ENCODE measurements around the gene COL24A1. TPM values are rescaled to one million over a fixed set of nuclear protein-coding genes. Genes with fewer than 3 reads are reported as not detected.
A peak's percentile ranks its signal among the peaks of the same experiment; 100 is the strongest.

Gene COL24A1
- total RNA-seq, 1 experiment from 2014 or later, result not detected

GRCh38 chr1:85857991-85858390 is 298.6 kb downstream of the COL24A1 start:
- no peak for DNase-seq (ENCODE audit: low read depth, low spot score)
- Histone ChIP-seq H3K79me2 (ENCODE audit: insufficient read depth, low read length) (no peaks in the 10 kb centered on the region), H3K9ac (ENCODE audit: low read length) (no peak overlapping the region), H3K4me2 (ENCODE audit: low read length) (no peak overlapping the region), H4K20me1 (ENCODE audit: insufficient read depth) (no peaks in the 10 kb centered on the region), H3K27ac (ENCODE audit: low read depth, low read length) (no peak overlapping the region), H3K36me3 (ENCODE audit: control insufficient read depth in 1 of 2, insufficient read depth in 2 of 2, low read length in 2 of 2) (no peaks in the 10 kb centered on the region), H3K9me2 (ENCODE audit: insufficient read depth) (no peaks in the 10 kb centered on the region), H2AFZ (ENCODE audit: low read depth, low read length, poor library complexity, severe bottlenecking) (no peak overlapping the region), H3K4me3 (replicated peaks in 1 of 2; ENCODE audit: low read depth in 1 of 2, low read length in 2 of 2) (no peak overlapping the region), H3K27me3 (ENCODE audit: insufficient read depth, low read length) (no peaks in the 10 kb centered on the region), H3K9me3 (ENCODE audit: control insufficient read depth in 1 of 2, insufficient read depth in 1 of 2, low read depth in 1 of 2, low read length in 2 of 2) (no peaks in the 10 kb centered on the region), H3K4me1 (ENCODE audit: control insufficient read depth in 1 of 2, insufficient read depth in 2 of 2, low read length in 2 of 2) (no peaks in the 10 kb centered on the region)
- TF ChIP-seq SP1 (IDR thresholded peaks at IDR 0.05; ENCODE audit: low read depth) (no peak), CBX3 (IDR thresholded peaks at IDR 0.05; ENCODE audit: low read depth) (no peak), JUND (IDR thresholded peaks at IDR 0.05) (no peak), POLR2AphosphoS5 (IDR thresholded peaks at IDR 0.05; ENCODE audit: low read depth, low read length) (no peak), RAD21 (IDR thresholded peaks at IDR 0.05; ENCODE audit: low read depth) (no peak), ZBTB33 (IDR thresholded peaks at IDR 0.05; ENCODE audit: extremely low read depth, insufficient replicate concordance, low read length) (no peak), TCF7L2 (IDR thresholded peaks at IDR 0.05; ENCODE audit: borderline replicate concordance, extremely low read depth, insufficient read depth, insufficient read length) (no peak), POLR2A (IDR thresholded peaks at IDR 0.05; ENCODE audit: borderline replicate concordance, extremely low read depth, insufficient read depth, insufficient read length) (no peak)
- ChIA-PET POLR2A (no interaction called here), CTCF (no interaction called here), RAD21 (ENCODE audit: low non-redundant PET in 1 of 2, low total read pairs in 2 of 2, uncharacterized antibody in 2 of 2, unreplicated experiment in 2 of 2) (no interaction called here)
- no peak for ATAC-seq
- intact Hi-C loops (cut with micrococcal nuclease), result no loop called here
- BruUV-seq (replicated peaks), result no TSS peak

GRCh38 chr1:85850238-85850637 is 306.3 kb downstream of the COL24A1 start:
- ChIA-PET POLR2A (interaction anchor here (0.7 to 1.1 kb wide), 2 partner anchors 11 to 142 kb away, joined by 3 read pairs; partner anchors contain the start of gene ZNHIT6), RAD21 (ENCODE audit: low non-redundant PET in 1 of 2, low total read pairs in 2 of 2, uncharacterized antibody in 2 of 2, unreplicated experiment in 2 of 2) (no interaction called here), CTCF (interaction anchor here (1.0 to 1.5 kb wide), 2 partner anchors 11 to 142 kb away, joined by 3 to 5 read pairs; partner anchors contain the start of gene ZNHIT6)
- H3K9ac ChIP-seq (ENCODE audit: low read length), result peak overlapping the region; percentile 7; the same call in 1 of the 2 replicates
- H3K9me3 ChIP-seq (ENCODE audit: control insufficient read depth in 1 of 2, insufficient read depth in 1 of 2, low read depth in 1 of 2, low read length in 2 of 2), result no peaks in the 10 kb centered on the region
- peak overlapping the region; percentile 94 for H2AFZ ChIP-seq (ENCODE audit: low read depth, low read length, poor library complexity, severe bottlenecking)
- H4K20me1 ChIP-seq (ENCODE audit: insufficient read depth), result no peaks in the 10 kb centered on the region
- H3K27me3 ChIP-seq (ENCODE audit: insufficient read depth, low read length), result no peaks in the 10 kb centered on the region
- H3K9me2 ChIP-seq (ENCODE audit: insufficient read depth), result no peaks in the 10 kb centered on the region
- H3K27ac ChIP-seq (ENCODE audit: low read depth, low read length), result peak overlapping the region; percentile 51; the same call in 1 of the 2 replicates
- no TSS peak for BruUV-seq (replicated peaks)
- DNase-seq (ENCODE audit: low read depth, low spot score) (peak; percentile 84), ATAC-seq (peak; percentile 96)
- intact Hi-C loops (cut with micrococcal nuclease), result no loop called here
- no peaks in the 10 kb centered on the region for H3K36me3 ChIP-seq (ENCODE audit: control insufficient read depth in 1 of 2, insufficient read depth in 2 of 2, low read length in 2 of 2)
- peak overlapping the region in 1 of 2 experiments; percentile 34; a peak in 2 of 4 replicates for H3K4me3 ChIP-seq (replicated peaks in 1 of 2; ENCODE audit: low read depth in 1 of 2, low read length in 2 of 2)
- no peaks in the 10 kb centered on the region for H3K79me2 ChIP-seq (ENCODE audit: insufficient read depth, low read length)
- peaks cover 22 to 23% of the 10 kb centered on the region in 2 experiments for H3K4me1 ChIP-seq (ENCODE audit: control insufficient read depth in 1 of 2, insufficient read depth in 2 of 2, low read length in 2 of 2)
- H3K4me2 ChIP-seq (ENCODE audit: low read length), result peak overlapping the region; percentile 63
- 0 out of 2 replicates have a peak, but pooled peaks have one; percentile 11 for TF ChIP-seq EGR1 (IDR thresholded peaks at IDR 0.05; ENCODE audit: low read depth)
- TF ChIP-seq SIN3A (IDR thresholded peaks at IDR 0.05; ENCODE audit: low read depth), result peak; percentile 44
- no peak for TF ChIP-seq ZNF274 (IDR thresholded peaks at IDR 0.05; ENCODE audit: low read depth, low read length)
- TF ChIP-seq ZBTB33 (IDR thresholded peaks at IDR 0.05; ENCODE audit: extremely low read depth, insufficient replicate concordance, low read length), result no peak
- peak; percentile 66; the same call in 1 of the 2 replicates for TF ChIP-seq RAD21 (IDR thresholded peaks at IDR 0.05; ENCODE audit: low read depth)
- peak; percentile 82 for TF ChIP-seq TCF7L2 (IDR thresholded peaks at IDR 0.05; ENCODE audit: borderline replicate concordance, extremely low read depth, insufficient read depth, insufficient read length)
- peak; percentile 59; the same call in 1 of the 2 replicates for TF ChIP-seq CEBPB (IDR thresholded peaks at IDR 0.05; ENCODE audit: low read depth)
- no peak for TF ChIP-seq POLR2AphosphoS5 (IDR thresholded peaks at IDR 0.05; ENCODE audit: low read depth, low read length)
- TF ChIP-seq CTCF (IDR thresholded peaks at IDR 0.05 in 2 of 3, conservative IDR thresholded peaks at IDR 0.05 in 1 of 3; ENCODE audit: borderline replicate concordance in 1 of 3, insufficient read depth in 1 of 3, low read depth in 2 of 3, low read length in 2 of 3), result peak; percentile 19 to 49 (median 30); a peak in 4 of 6 replicates
- peak; percentile 77 for TF ChIP-seq FOSL1 (IDR thresholded peaks at IDR 0.05; ENCODE audit: low read depth)

Data from HCT116 (cell line).